Liver (tissue), 9 donors: ENCODE data around the gene CLBA1. TPM values are rescaled to one million over a fixed set of nuclear protein-coding genes. Genes with fewer than 3 reads are reported as not detected.
"Not testable (repeated sequence)": the region's sequence is repeated elsewhere in the genome, so short reads cannot be mapped to it uniquely, and the experiment has no call there.

Experiments used
- DNase-seq: peaks from one replicate; pipeline ENCODE4 v3.0.0-alpha.2; 2017; ENCODE audit warnings: low spot score
- H3K27ac ChIP-seq, 2 donors: one replicate each; pipeline ENCODE4 v1.7.0; 2013; ENCODE audit warnings: inconsistent platforms in 2 of 2, low read length in 2 of 2, control low read depth in 1 of 2, low read depth in 1 of 2, mild to moderate bottlenecking in 1 of 2
- H3K27me3 ChIP-seq, 4 donors: one replicate each; pipeline versions ENCODE4 v1.6.1 to v1.7.0; 2013; ENCODE audit warnings: low read length in 3 of 4, inconsistent platforms in 1 of 4, mild to moderate bottlenecking in 1 of 4, moderate library complexity in 1 of 4; ENCODE audit not compliant: control insufficient read depth in 4 of 4, insufficient read depth in 4 of 4
- H3K36me3 ChIP-seq, 4 donors: one replicate each; pipeline versions ENCODE4 v1.6.1 to v1.7.0; 2013; ENCODE audit warnings: low read length in 3 of 4, mild to moderate bottlenecking in 3 of 4, low read depth in 1 of 4, moderate library complexity in 1 of 4; ENCODE audit not compliant: control insufficient read depth in 4 of 4, insufficient read depth in 3 of 4
- H3K4me1 ChIP-seq, 4 donors: one replicate each; pipeline versions ENCODE4 v1.6.1 to v1.7.0; 2013; ENCODE audit warnings: low read length in 3 of 4, mild to moderate bottlenecking in 3 of 4, moderate library complexity in 1 of 4; ENCODE audit not compliant: control insufficient read depth in 4 of 4, insufficient read depth in 4 of 4
- H3K4me3 ChIP-seq, 3 donors: one replicate each; pipeline versions ENCODE4 v1.6.1 to v1.7.0; 2013; ENCODE audit warnings: low read length in 3 of 3, control low read depth in 1 of 3, low read depth in 1 of 3, mild to moderate bottlenecking in 1 of 3
- H3K9ac ChIP-seq, 2 donors: one replicate each; pipeline ENCODE4 v1.7.0; 2013; ENCODE audit warnings: low read length in 2 of 2, mild to moderate bottlenecking in 2 of 2, moderate library complexity in 2 of 2, control low read depth in 1 of 2, low read depth in 1 of 2
- H3K9me3 ChIP-seq, 4 donors: one replicate each; pipeline versions ENCODE4 v1.6.1 to v1.7.0; 2013; ENCODE audit warnings: low read length in 3 of 4; ENCODE audit not compliant: control insufficient read depth in 4 of 4
- FOXA1 ChIP-seq: IDR thresholded peaks from 2 replicates; pipeline ENCODE4 v1.6.1; 2016; ENCODE audit warnings: antibody characterized with exemption
- FOXA2 ChIP-seq: IDR thresholded peaks from 2 replicates; pipeline ENCODE4 v1.6.1; 2016; ENCODE audit warnings: antibody characterized with exemption
- GABPA ChIP-seq, 2 donors: IDR thresholded peaks in 1 of 2; conservative IDR thresholded peaks in 1 of 2; 2 replicates each; pipeline ENCODE4 v1.6.1; 2016; ENCODE audit warnings: antibody characterized with exemption in 2 of 2, mild to moderate bottlenecking in 1 of 2, moderate library complexity in 1 of 2
- HNF4A ChIP-seq, 2 donors: conservative IDR thresholded peaks; 2 replicates each; pipeline ENCODE4 v1.6.1; 2016; ENCODE audit warnings: antibody characterized with exemption in 2 of 2, mild to moderate bottlenecking in 2 of 2
- HNF4G ChIP-seq: IDR thresholded peaks from 2 replicates; pipeline ENCODE4 v1.6.1; 2016; ENCODE audit warnings: antibody characterized with exemption
- NR2F2 ChIP-seq: IDR thresholded peaks from 2 replicates; pipeline ENCODE4 v1.6.1; 2016; ENCODE audit warnings: antibody characterized with exemption
- RAD21 ChIP-seq, 2 donors: IDR thresholded peaks; 2 replicates each; pipeline ENCODE4 v1.6.1; 2016; ENCODE audit warnings: antibody characterized with exemption in 2 of 2, mild to moderate bottlenecking in 2 of 2
- RXRA ChIP-seq, 2 donors: IDR thresholded peaks; 2 replicates each; pipeline ENCODE4 v1.6.1; 2017 to 2018; ENCODE audit warnings: antibody characterized with exemption in 2 of 2, mild to moderate bottlenecking in 1 of 2
- ZBTB33 ChIP-seq: IDR thresholded peaks from 2 replicates; pipeline ENCODE4 v1.6.1; 2016; ENCODE audit warnings: antibody characterized with exemption
- WGBS: extraction: QIAGEN DNeasy Blood & Tissue Kit; methylation state at CpG from one replicate; pipeline ENCODE4 v1.1.7; 2013; 5-methylcytosine and 5-hydroxymethylcytosine counted together
- polyA plus RNA-seq, 2 donors: library from polyadenylated mRNA; stranded (reverse) in 1 of 2; unstranded in 1 of 2; fragments of 200-250 nt in 1 of 2; fragments of >200 nt in 1 of 2; fragmentation: Nextera tagmentation in 1 of 2; extraction: Ambion mirVana in 1 of 2; gene quantifications; one replicate each; pipeline versions ENCODE4 v1.2.1 to v1.2.3, GENCODE V29; 2013 to 2015
- total RNA-seq, 2 donors: library from RNA; depleted of rRNA; stranded (reverse); fragments of >200 nt; gene quantifications; one replicate each; pipeline ENCODE4 v1.2.3, GENCODE V29; 2014
- donor health status: healthy.
- donor health status: healthy.
- donor health status: healthy.
- donor health status: healthy.
- donor health status: healthy.

Gene CLBA1
- total and polyA plus RNA-seq, 4 donors = 0.98 to 3.9 (median 2.3) TPM

GRCh38 chr14:105032451-105032901 lies 46.9 kb downstream of the CLBA1 start:
- H3K36me3 ChIP-seq, H3K9ac ChIP-seq, H3K27ac ChIP-seq, H3K4me3 ChIP-seq, DNase-seq, H3K4me1 ChIP-seq, H3K9me3 ChIP-seq, H3K27me3 ChIP-seq: not testable (repeated sequence)
- WGBS = 85% methylated on average over 5 of the region's 5 CpGs

DNA sequence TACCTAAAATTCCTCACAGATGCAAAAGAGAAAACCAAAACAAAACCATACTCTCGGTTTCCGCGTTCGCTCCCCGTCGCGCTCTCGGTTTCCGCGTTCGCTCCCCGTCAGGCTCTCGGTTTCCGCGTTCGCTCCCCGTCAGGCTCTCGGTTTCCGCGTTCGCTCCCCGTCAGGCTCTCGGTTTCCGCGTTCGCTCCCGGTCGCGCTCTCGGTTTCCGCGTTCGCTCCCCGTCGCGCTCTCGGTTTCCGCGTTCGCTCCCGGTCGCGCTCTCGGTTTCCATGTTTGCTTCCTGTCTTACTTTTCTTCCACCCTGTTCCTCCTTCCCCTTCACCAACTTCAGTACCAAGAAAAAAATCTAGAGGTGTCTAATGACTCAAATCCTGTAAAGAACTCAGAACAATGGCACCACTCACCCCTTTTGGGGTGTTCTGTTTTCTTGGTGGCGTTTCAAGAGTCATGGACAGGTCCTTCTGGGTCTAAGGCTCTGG lies 47.9 kb downstream of the CLBA1 start:
- H3K4me1 ChIP-seq, H3K27me3 ChIP-seq, H3K36me3 ChIP-seq, H3K9ac ChIP-seq, DNase-seq, H3K9me3 ChIP-seq, H3K27ac ChIP-seq: not testable (repeated sequence)
- 8% methylated on average over 45 of the region's 45 CpGs for WGBS
- H3K4me3 ChIP-seq = peak overlapping the region in 2 of 3 donors; percentile 2 to 34

DNA sequence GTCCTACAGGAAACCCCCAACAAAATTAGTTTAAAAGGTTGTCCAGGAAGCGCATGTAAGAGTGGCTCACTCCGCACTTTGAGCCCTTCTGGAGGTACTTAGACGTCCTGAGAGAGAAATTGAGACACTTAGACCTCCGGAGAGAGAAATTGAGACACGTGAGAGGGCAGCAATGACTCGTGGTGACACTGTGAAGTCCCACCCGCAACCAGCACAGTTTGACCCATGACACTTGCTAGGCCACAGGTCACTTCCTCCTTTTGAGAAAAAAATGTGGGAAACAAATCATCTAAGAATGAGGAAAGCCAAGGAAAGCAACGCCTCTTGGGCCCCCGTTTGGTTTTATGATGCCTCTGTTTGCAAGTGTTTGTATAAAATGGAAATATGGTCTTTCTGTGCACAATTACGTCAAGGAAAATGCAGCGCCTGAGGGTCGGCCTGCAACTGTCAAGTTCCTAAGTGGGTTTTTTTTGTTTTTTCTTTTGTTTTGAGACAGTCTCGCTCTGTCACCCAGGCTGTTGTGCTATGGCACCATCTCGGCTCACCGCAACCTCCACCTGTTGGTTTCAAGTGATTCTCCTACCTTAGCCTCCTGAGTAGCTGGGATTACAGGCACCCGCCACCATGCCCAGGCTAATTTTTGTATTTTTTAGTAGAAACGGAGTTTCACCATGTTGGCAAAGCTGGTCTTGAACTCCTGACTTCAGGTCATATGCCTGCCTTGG lies 48.9 kb downstream of the CLBA1 start:
- 77% methylated on average over 17 of the region's 17 CpGs for WGBS
- Histone ChIP-seq H3K9ac (no peak overlapping the region), H3K27me3 (peaks cover 0 to 3% (median 0%) of the 10 kb centered on the region in 4 donors), H3K9me3 (peaks cover 0 to 3% (median 1%) of the 10 kb centered on the region in 4 donors), H3K4me3 (no peak overlapping the region), H3K4me1 (no peaks in the 10 kb centered on the region), H3K27ac (no peak overlapping the region), H3K36me3 (no peaks in the 10 kb centered on the region)
- TF ChIP-seq NR2F2 (no peak), FOXA1 (no peak), HNF4G (no peak), FOXA2 (no peak), GABPA (IDR thresholded peaks at IDR 0.05 in 1 of 2, conservative IDR thresholded peaks at IDR 0.05 in 1 of 2) (no peak), HNF4A (conservative IDR thresholded peaks at IDR 0.05) (no peak), RAD21 (IDR thresholded peaks at IDR 0.05) (no peak), RXRA (IDR thresholded peaks at IDR 0.05) (no peak), ZBTB33 (no peak)
- DNase-seq = no peak

DNA sequence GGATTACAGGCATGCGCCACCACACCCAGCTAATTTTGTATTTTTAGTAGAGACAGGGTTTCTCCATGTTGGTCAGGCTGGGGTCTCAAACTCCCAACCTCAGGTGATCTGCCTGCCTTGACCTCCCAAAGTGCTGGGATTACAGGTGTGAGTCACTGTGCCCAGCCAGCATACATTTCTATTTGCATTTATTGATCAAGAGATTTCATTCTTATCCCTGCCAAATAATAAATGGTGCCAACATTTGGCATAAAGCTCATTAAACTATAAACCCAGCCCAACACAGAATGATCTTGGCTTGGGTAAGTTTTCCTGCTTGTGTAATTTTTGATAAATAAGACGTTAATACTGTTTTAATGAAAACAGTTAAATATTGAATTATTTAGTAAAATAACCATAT lies 50.0 kb downstream of the CLBA1 start:
- H3K27ac ChIP-seq, H3K9ac ChIP-seq, H3K36me3 ChIP-seq, H3K9me3 ChIP-seq, H3K4me1 ChIP-seq, DNase-seq, H3K4me3 ChIP-seq, H3K27me3 ChIP-seq: not testable (repeated sequence)
- WGBS = 78% methylated on average over 2 of the region's 2 CpGs
